Epithelial cell of esophagus (primary cell): ENCODE data around the gene ACY1.

Experiments used
- DNase-seq: peaks from one replicate; pipeline ENCODE4 v3.0.0; 2010; ENCODE audit warnings: low read depth
- H3K4me3 ChIP-seq: 2 replicates; pipeline ENCODE4 v1.5.1; 2011; ENCODE audit warnings: mild to moderate bottlenecking, low read length, control low read depth
- CTCF ChIP-seq: IDR thresholded peaks from 2 replicates; pipeline ENCODE4 v1.5.1; 2011; ENCODE audit warnings: low read depth, mild to moderate bottlenecking, low read length, control low read depth, inconsistent platforms; ENCODE audit not compliant: insufficient read depth; ENCODE audit errors: missing control alignments

ACY1 gene

DNA sequence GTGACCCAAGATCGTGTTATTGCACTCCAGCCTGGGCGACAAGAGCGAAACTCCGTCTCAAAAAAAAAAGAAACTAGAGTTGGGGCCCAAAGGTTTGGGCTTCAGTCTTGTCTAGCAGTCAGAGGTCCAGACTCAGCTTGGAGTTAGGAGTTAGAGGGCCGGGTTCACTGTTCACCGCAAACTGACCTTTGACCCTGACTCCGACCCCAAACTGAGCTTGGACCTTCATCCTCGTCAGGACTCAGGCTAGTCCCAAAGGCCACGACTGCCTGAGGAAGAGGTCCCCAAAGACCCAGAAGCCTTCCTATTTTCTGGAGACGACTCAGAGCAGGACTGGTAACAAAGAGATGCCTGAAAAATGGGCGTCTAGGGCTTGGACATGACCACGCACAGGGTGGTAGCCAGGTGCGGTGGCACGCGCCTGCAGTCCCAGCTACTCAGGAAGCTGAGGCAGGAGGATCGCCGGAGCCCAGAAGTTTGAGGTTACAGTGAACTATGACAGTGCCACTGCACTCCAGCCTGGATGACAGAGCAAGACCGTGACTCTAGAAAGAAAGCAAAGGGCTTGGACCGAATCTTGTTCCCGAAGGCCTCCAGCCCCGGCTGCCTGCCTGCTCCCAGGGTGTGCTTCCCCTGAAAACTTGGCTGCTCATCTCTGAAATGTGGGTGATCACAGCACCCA is 35.1 kb downstream of the ACY1 start:
- no peak for TF ChIP-seq CTCF
- DNase-seq, result no peak
- no peak overlapping the region for H3K4me3 ChIP-seq

- no peak for DNase-seq
- TF ChIP-seq CTCF, result no peak
- H3K4me3 ChIP-seq, result no peak overlapping the region
Observed at GRCh38 chr3:52019352-52020080, 36.2 kb downstream of the ACY1 start.

- TF ChIP-seq CTCF, result no peak
- no peak overlapping the region for H3K4me3 ChIP-seq
- no peak for DNase-seq
Observed at GRCh38 chr3:52020796-52021195, 37.5 kb downstream of the ACY1 start.

GRCh38 chr3:52021489-52022268 is 38.3 kb downstream of the ACY1 start:
- TF ChIP-seq CTCF, result no peak
- no peak for DNase-seq
- H3K4me3 ChIP-seq, result no peak overlapping the region

- no peak overlapping the region for H3K4me3 ChIP-seq
- no peak for TF ChIP-seq CTCF
- DNase-seq, result no peak
Observed at GRCh38 chr3:52022323-52023100, 39.2 kb downstream of the ACY1 start.

DNA sequence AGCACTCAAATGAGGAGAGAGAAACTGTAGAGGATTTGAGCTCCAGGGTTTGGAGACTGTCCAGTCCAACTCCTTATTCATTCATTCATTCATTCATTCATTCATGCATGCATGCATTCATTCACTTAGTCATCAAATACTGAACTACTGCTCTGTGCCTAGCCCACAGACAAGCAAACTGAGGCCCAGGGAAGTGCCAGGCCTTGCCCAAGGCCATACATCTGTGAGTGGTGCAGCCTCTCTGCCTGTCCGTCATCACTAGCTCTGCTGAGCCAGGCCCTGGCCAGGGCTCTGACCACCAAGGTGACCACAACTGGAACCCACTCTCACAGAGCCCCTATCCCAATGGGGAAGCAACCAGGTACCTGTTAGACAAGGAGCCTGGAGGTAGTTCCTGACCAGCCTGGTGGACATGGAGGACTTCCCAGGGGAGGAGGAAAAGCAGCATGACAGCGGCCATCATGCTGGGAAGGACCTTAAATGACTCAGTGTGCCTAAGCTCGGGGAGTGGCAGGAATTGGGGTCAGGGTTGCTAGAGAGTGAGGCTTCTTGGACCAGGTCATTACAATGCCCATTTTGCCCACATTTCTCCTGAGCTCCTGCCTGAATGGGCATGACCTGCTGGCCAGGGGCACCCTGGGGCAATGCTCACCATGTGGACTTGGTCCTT is 39.9 kb downstream of the ACY1 start:
- no peak for TF ChIP-seq CTCF
- no peak for DNase-seq
- no peak overlapping the region for H3K4me3 ChIP-seq
